ENCODE data around the gene NEK5.
"Not testable (repeated sequence)": the region's sequence is repeated elsewhere in the genome, so short reads cannot be mapped to it uniquely, and the experiment has no call there.

NEK5 gene

DNA sequence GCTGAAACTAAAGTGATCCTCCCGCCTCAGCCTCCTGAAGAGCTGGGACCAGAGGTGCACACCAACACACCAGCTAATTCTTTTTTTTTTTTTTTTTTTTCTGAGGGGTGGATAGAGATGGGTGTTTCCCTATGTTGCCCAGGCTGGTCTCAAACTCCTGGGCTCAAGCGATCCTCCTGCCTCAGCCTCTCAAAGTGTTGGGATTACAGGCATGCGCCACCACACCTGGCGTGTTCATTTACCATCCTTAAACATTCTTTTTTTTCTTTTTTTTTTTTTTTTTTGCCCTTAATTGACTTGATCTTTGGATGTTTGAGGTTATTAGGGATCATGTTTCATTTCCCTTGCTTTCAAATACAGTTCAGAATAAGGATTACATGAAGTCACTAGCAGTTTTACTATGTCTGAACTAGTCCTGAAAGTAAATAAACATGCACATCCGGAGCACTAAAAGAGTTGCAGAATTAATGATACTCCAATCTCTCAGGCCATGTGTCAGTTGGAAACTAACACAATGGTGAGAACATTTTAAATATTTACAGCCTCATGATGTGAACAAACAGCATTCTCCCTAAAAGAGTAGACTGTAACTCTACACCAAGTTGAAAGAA is 94.2 kb downstream of the NEK5 start:
- no peak for ATAC-seq
- TF ChIP-seq ESRRG (CRISPR knock-in tag; IDR thresholded peaks at IDR 0.05): no peak

DNA sequence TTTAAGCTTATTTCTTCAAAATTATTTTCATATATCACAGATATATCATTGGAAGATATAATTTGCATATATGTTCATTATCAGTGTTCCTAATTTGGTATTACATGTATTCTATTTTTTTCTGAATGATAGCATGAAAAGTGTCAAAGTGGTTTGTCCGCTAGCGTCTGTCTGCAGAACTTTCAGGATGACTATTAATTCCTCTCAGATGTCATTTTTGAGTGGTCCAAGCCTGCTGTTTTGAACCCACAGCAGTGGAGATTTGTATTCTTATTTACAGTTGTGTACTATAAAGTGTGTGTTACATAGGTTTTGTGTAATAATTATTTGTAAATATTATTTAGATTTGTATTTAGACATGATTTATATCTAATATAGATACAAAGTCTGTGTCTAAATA is 95.8 kb downstream of the NEK5 start:
- TF ChIP-seq, protein P1, sequence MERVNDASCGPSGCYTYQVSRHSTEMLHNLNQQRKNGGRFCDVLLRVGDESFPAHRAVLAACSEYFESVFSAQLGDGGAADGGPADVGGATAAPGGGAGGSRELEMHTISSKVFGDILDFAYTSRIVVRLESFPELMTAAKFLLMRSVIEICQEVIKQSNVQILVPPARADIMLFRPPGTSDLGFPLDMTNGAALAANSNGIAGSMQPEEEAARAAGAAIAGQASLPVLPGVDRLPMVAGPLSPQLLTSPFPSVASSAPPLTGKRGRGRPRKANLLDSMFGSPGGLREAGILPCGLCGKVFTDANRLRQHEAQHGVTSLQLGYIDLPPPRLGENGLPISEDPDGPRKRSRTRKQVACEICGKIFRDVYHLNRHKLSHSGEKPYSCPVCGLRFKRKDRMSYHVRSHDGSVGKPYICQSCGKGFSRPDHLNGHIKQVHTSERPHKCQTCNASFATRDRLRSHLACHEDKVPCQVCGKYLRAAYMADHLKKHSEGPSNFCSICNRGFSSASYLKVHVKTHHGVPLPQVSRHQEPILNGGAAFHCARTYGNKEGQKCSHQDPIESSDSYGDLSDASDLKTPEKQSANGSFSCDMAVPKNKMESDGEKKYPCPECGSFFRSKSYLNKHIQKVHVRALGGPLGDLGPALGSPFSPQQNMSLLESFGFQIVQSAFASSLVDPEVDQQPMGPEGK (CRISPR knock-in tag; IDR thresholded peaks at IDR 0.05; ENCODE audit: borderline replicate concordance): no peak
- TF ChIP-seq ESRRG (CRISPR knock-in tag; IDR thresholded peaks at IDR 0.05): no peak
- no peak for TF ChIP-seq ZFP30 (CRISPR knock-in tag; IDR thresholded peaks at IDR 0.05)
- TF ChIP-seq BACH2 (CRISPR knock-in tag; IDR thresholded peaks at IDR 0.05; ENCODE audit: borderline replicate concordance): no peak
- TF ChIP-seq OSR1 (CRISPR knock-in tag; IDR thresholded peaks at IDR 0.05): no peak
- no peak for TF ChIP-seq ZC3H10 (CRISPR knock-in tag; IDR thresholded peaks at IDR 0.05)
- TF ChIP-seq TSHZ2 (CRISPR knock-in tag; IDR thresholded peaks at IDR 0.05): no peak
- no peak for TF ChIP-seq SNAI2 (CRISPR knock-in tag; IDR thresholded peaks at IDR 0.05)
- TF ChIP-seq ISL1 (CRISPR knock-in tag; IDR thresholded peaks at IDR 0.05): no peak
- TF ChIP-seq ZNF8 (CRISPR knock-in tag; IDR thresholded peaks at IDR 0.05): no peak
- TF ChIP-seq TCF4 (CRISPR knock-in tag; IDR thresholded peaks at IDR 0.05; ENCODE audit: borderline replicate concordance): no peak
- no peak for ATAC-seq

DNA sequence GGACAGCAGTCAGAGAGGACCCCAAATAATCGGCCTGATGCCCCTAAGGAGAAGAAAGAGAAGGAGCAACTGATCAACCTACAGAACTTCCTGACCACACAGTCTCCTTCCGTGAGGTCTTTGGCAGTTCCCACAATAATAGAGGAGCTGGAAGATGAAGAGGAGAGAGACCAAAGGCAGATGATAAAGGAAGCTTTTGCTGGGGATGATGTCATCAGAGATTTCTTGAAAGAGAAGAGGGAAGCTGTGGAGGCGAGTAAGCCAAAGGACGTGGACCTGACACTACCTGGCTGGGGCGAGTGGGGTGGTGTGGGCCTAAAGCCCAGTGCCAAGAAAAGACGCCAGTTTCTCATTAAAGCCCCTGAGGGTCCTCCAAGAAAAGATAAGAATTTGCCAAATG is 98.5 kb downstream of the NEK5 start:
- not testable (repeated sequence) for ATAC-seq

GRCh38 chr13:52029569-52029968 is 99.3 kb downstream of the NEK5 start:
- no peak for ATAC-seq
- TF ChIP-seq, protein P2, sequence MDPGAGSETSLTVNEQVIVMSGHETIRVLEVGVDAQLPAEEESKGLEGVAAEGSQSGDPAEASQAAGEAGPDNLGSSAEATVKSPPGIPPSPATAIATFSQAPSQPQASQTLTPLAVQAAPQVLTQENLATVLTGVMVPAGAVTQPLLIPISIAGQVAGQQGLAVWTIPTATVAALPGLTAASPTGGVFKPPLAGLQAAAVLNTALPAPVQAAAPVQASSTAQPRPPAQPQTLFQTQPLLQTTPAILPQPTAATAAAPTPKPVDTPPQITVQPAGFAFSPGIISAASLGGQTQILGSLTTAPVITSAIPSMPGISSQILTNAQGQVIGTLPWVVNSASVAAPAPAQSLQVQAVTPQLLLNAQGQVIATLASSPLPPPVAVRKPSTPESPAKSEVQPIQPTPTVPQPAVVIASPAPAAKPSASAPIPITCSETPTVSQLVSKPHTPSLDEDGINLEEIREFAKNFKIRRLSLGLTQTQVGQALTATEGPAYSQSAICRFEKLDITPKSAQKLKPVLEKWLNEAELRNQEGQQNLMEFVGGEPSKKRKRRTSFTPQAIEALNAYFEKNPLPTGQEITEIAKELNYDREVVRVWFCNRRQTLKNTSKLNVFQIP (CRISPR knock-in tag; IDR thresholded peaks at IDR 0.05; ENCODE audit: borderline replicate concordance, low read depth): no peak

- TF ChIP-seq ZNF8 (CRISPR knock-in tag; IDR thresholded peaks at IDR 0.05): no peak
- TF ChIP-seq ISL1 (CRISPR knock-in tag; IDR thresholded peaks at IDR 0.05): no peak
- no peak for TF ChIP-seq SNAI2 (CRISPR knock-in tag; IDR thresholded peaks at IDR 0.05)
- TF ChIP-seq, protein P1 (CRISPR knock-in tag; IDR thresholded peaks at IDR 0.05; ENCODE audit: borderline replicate concordance): no peak
- TF ChIP-seq ZFP30 (CRISPR knock-in tag; IDR thresholded peaks at IDR 0.05): no peak
- TF ChIP-seq PPARA (CRISPR knock-in tag; IDR thresholded peaks at IDR 0.05; ENCODE audit: borderline replicate concordance): no peak
- no peak for TF ChIP-seq TOX (CRISPR knock-in tag; IDR thresholded peaks at IDR 0.05; ENCODE audit: borderline replicate concordance)
- TF ChIP-seq RARB (CRISPR knock-in tag; IDR thresholded peaks at IDR 0.05): no peak
- TF ChIP-seq CREB5 (CRISPR knock-in tag; IDR thresholded peaks at IDR 0.05; ENCODE audit: low read depth): no peak
- no peak for ATAC-seq
These were observed 101.0 kb downstream of the NEK5 start for GRCh38 chr13:52027832-52028231.

Data from SK-N-SH treated with all-trans-retinoic acid at 6 μM for 48 hours (cell line).